Measurements from ENCODE around the gene NTRK3. TPM values are rescaled to one million over a fixed set of nuclear protein-coding genes. Genes with fewer than 3 reads are reported as not detected.

The NTRK3 gene
- total RNA-seq, 1 experiment from 2014 or later: not detected

GRCh38 chr15:88250826-88251225, 5.7 kb downstream of the NTRK3 start:
- CTCF ChIA-PET: interaction anchor here (0.6 kb wide), 1 partner anchor 1382 kb away, joined by 3 read pairs; no protein-coding TSS in a partner anchor
- no peaks in the 10 kb centered on the region for H3K9me3 ChIP-seq (ENCODE audit: low read length)

GRCh38 chr15:88249220-88249619, 7.3 kb downstream of the NTRK3 start:
- H3K9ac ChIP-seq (ENCODE audit: low read length): no peak overlapping the region
- no peaks in the 10 kb centered on the region for H4K20me1 ChIP-seq (ENCODE audit: low read length)
- H3K4me1 ChIP-seq (ENCODE audit: insufficient read depth, low read length): no peaks in the 10 kb centered on the region
- ATAC-seq: no peak
- H3K27ac ChIP-seq (ENCODE audit: low read length): no peak overlapping the region
- intact Hi-C loops (cut with micrococcal nuclease): no loop called here
- ChIA-PET CTCF (no interaction called here), POLR2A (ENCODE audit: unreplicated experiment) (no interaction called here)
- no peak overlapping the region for H2AFZ ChIP-seq (ENCODE audit: low read length)
- no peaks in the 10 kb centered on the region for H3F3A ChIP-seq (ENCODE audit: low read length, unreplicated experiment)
- H3K79me2 ChIP-seq (ENCODE audit: low read length): no peaks in the 10 kb centered on the region
- no TSS peak for BruUV-seq (replicated peaks)
- no peaks in the 10 kb centered on the region for H3K9me3 ChIP-seq (ENCODE audit: low read length)
- H3K36me3 ChIP-seq (ENCODE audit: low read depth, low read length): no peaks in the 10 kb centered on the region
- no peak overlapping the region for H3K4me3 ChIP-seq (ENCODE audit: low read length)
- peaks cover 1% of the 10 kb centered on the region; the same call in 1 of the 2 replicates for H3K27me3 ChIP-seq (ENCODE audit: low read length)
- H3K4me2 ChIP-seq (ENCODE audit: low read length): no peak overlapping the region
- TF ChIP-seq EZH2 (IDR thresholded peaks at IDR 0.05; ENCODE audit: low read length, unreplicated experiment): no peak
- TF ChIP-seq EZH2phosphoT487 (IDR thresholded peaks at IDR 0.05; ENCODE audit: borderline replicate concordance, low read length): no peak
- TF ChIP-seq, protein P1, sequence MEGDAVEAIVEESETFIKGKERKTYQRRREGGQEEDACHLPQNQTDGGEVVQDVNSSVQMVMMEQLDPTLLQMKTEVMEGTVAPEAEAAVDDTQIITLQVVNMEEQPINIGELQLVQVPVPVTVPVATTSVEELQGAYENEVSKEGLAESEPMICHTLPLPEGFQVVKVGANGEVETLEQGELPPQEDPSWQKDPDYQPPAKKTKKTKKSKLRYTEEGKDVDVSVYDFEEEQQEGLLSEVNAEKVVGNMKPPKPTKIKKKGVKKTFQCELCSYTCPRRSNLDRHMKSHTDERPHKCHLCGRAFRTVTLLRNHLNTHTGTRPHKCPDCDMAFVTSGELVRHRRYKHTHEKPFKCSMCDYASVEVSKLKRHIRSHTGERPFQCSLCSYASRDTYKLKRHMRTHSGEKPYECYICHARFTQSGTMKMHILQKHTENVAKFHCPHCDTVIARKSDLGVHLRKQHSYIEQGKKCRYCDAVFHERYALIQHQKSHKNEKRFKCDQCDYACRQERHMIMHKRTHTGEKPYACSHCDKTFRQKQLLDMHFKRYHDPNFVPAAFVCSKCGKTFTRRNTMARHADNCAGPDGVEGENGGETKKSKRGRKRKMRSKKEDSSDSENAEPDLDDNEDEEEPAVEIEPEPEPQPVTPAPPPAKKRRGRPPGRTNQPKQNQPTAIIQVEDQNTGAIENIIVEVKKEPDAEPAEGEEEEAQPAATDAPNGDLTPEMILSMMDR (conservative IDR thresholded peaks at IDR 0.05; ENCODE audit: low read depth, low read length): no peak
- DNase-seq: no peak
- H3K9me2 ChIP-seq (replicated peaks; ENCODE audit: low read length): no peaks in the 10 kb centered on the region

More at GRCh38 chr15:88250826-88251225, 5.7 kb downstream of the NTRK3 start:
- intact Hi-C loops (cut with micrococcal nuclease): no loop called here
- Histone ChIP-seq H3K9ac (ENCODE audit: low read length) (no peak overlapping the region), H3K79me2 (ENCODE audit: low read length) (no peaks in the 10 kb centered on the region), H3K4me2 (ENCODE audit: low read length) (no peak overlapping the region), H4K20me1 (ENCODE audit: low read length) (no peaks in the 10 kb centered on the region), H3F3A (ENCODE audit: low read length, unreplicated experiment) (no peaks in the 10 kb centered on the region), H3K27me3 (ENCODE audit: low read length) (peaks cover 18% of the 10 kb centered on the region), H3K36me3 (ENCODE audit: low read depth, low read length) (no peaks in the 10 kb centered on the region), H3K4me3 (ENCODE audit: low read length) (no peak overlapping the region), H2AFZ (ENCODE audit: low read length) (no peak overlapping the region), H3K9me2 (replicated peaks; ENCODE audit: low read length) (no peaks in the 10 kb centered on the region), H3K27ac (ENCODE audit: low read length) (no peak overlapping the region), H3K4me1 (ENCODE audit: insufficient read depth, low read length) (no peaks in the 10 kb centered on the region)
- no TSS peak for BruUV-seq (replicated peaks)
- DNase-seq (no peak), ATAC-seq (no peak)
- POLR2A ChIA-PET (ENCODE audit: unreplicated experiment): no interaction called here
- TF ChIP-seq EZH2 (IDR thresholded peaks at IDR 0.05; ENCODE audit: low read length, unreplicated experiment) (no peak), EZH2phosphoT487 (IDR thresholded peaks at IDR 0.05; ENCODE audit: borderline replicate concordance, low read length) (no peak)
- TF ChIP-seq, protein P1 (conservative IDR thresholded peaks at IDR 0.05; ENCODE audit: low read depth, low read length): no peak

DNA sequence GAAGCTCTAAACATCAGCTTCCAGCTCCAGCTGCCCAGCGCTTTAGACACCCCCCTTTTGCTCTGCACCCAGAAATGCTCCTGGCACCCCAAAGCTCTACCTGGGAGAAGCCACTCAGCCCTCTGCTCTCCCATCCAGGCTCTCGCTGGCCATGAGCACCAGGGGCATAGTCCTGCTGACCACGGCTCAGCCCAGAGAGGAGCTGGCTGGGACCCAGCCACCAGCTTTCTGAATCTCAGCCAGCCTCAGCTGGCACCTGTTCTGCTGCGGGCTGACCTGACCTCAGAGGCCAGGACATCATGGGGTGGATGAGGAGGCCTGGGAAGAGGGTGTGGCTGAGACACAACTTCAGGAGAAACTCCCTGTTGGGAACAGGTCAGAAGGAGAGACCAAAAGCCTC, 8.6 kb downstream of the NTRK3 start:
- CTCF ChIA-PET: no interaction called here

More for the DNA sequence above, 8.6 kb downstream of the NTRK3 start:
- ATAC-seq (no peak), DNase-seq (no peak)
- H4K20me1 ChIP-seq (ENCODE audit: low read length): no peaks in the 10 kb centered on the region
- no peaks in the 10 kb centered on the region for H3K79me2 ChIP-seq (ENCODE audit: low read length)
- no peaks in the 10 kb centered on the region for H3K36me3 ChIP-seq (ENCODE audit: low read depth, low read length)
- H3K4me3 ChIP-seq (ENCODE audit: low read length): no peak overlapping the region
- no peak for TF ChIP-seq EZH2phosphoT487 (IDR thresholded peaks at IDR 0.05; ENCODE audit: borderline replicate concordance, low read length)
- TF ChIP-seq, protein P1 (conservative IDR thresholded peaks at IDR 0.05; ENCODE audit: low read depth, low read length): no peak
- TF ChIP-seq EZH2 (IDR thresholded peaks at IDR 0.05; ENCODE audit: low read length, unreplicated experiment): no peak
- H3K4me2 ChIP-seq (ENCODE audit: low read length): no peak overlapping the region
- H3K9ac ChIP-seq (ENCODE audit: low read length): no peak overlapping the region
- no peak overlapping the region for H3K27ac ChIP-seq (ENCODE audit: low read length)
- intact Hi-C loops (cut with micrococcal nuclease): no loop called here
- H3K9me2 ChIP-seq (replicated peaks; ENCODE audit: low read length): no peaks in the 10 kb centered on the region
- no peaks in the 10 kb centered on the region for H3K27me3 ChIP-seq (ENCODE audit: low read length)
- H3F3A ChIP-seq (ENCODE audit: low read length, unreplicated experiment): no peaks in the 10 kb centered on the region
- no peaks in the 10 kb centered on the region for H3K4me1 ChIP-seq (ENCODE audit: insufficient read depth, low read length)
- no peaks in the 10 kb centered on the region for H3K9me3 ChIP-seq (ENCODE audit: low read length)
- no peak overlapping the region for H2AFZ ChIP-seq (ENCODE audit: low read length)
- BruUV-seq (replicated peaks): no TSS peak
- POLR2A ChIA-PET (ENCODE audit: unreplicated experiment): interaction anchor here (0.7 kb wide), 1 partner anchor 65 kb away, joined by 5 read pairs; no protein-coding TSS in a partner anchor

Data from PC-3 (cell line).